ENCODE measurements around the gene TCFL5.

GRCh38 chr20:62880147-62880934, 18.7 kb upstream of the TCFL5 start:
- TF ChIP-seq, protein P1, sequence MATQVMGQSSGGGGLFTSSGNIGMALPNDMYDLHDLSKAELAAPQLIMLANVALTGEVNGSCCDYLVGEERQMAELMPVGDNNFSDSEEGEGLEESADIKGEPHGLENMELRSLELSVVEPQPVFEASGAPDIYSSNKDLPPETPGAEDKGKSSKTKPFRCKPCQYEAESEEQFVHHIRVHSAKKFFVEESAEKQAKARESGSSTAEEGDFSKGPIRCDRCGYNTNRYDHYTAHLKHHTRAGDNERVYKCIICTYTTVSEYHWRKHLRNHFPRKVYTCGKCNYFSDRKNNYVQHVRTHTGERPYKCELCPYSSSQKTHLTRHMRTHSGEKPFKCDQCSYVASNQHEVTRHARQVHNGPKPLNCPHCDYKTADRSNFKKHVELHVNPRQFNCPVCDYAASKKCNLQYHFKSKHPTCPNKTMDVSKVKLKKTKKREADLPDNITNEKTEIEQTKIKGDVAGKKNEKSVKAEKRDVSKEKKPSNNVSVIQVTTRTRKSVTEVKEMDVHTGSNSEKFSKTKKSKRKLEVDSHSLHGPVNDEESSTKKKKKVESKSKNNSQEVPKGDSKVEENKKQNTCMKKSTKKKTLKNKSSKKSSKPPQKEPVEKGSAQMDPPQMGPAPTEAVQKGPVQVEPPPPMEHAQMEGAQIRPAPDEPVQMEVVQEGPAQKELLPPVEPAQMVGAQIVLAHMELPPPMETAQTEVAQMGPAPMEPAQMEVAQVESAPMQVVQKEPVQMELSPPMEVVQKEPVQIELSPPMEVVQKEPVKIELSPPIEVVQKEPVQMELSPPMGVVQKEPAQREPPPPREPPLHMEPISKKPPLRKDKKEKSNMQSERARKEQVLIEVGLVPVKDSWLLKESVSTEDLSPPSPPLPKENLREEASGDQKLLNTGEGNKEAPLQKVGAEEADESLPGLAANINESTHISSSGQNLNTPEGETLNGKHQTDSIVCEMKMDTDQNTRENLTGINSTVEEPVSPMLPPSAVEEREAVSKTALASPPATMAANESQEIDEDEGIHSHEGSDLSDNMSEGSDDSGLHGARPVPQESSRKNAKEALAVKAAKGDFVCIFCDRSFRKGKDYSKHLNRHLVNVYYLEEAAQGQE (IDR thresholded peaks at IDR 0.05; ENCODE audit: insufficient read depth in 1 of 2, low read depth in 2 of 2, low read length in 2 of 2): no peak
- no peak for TF ChIP-seq POLR2AphosphoS5 (IDR thresholded peaks at IDR 0.05; ENCODE audit: low read depth, low read length)

Data from PFSK-1 (cell line).